ENCODE results near the gene RPS2.
A peak's percentile ranks its signal among the peaks of the same experiment; 100 is the strongest.

The RPS2 gene

GRCh38 chr16:1981398-1981836, 16.8 kb upstream of the RPS2 start, which contains the start of gene NOXO1:
Gene NOXO1, minus strand, starts transcription at chr16:1981469. Its CDS starts 290 bp downstream, at chr16:1981179.
- DNase-seq, result no peak

- DNase-seq, result no peak
These were observed 16.1 kb upstream of the RPS2 start for GRCh38 chr16:1980770-1981087.

- DNase-seq, result no peak
These were observed 15.6 kb upstream of the RPS2 start for GRCh38 chr16:1980030-1980769.

- DNase-seq, result peak; percentile 51 to 74
These were observed 14.8 kb upstream of the RPS2 start for GRCh38 chr16:1979271-1980029.

GRCh38 chr16:1978476-1979120, 14.0 kb upstream of the RPS2 start:
- DNase-seq, result no peak

- no peak for DNase-seq
These were observed 13.2 kb upstream of the RPS2 start for GRCh38 chr16:1977875-1978268.

GRCh38 chr16:1976951-1977874, 12.6 kb upstream of the RPS2 start:
- DNase-seq, result no peak

- DNase-seq, result no peak
These were observed 11.5 kb upstream of the RPS2 start for GRCh38 chr16:1976216-1976520.

GRCh38 chr16:1975432-1976215, 11.0 kb upstream of the RPS2 start:
- DNase-seq, result no peak

GRCh38 chr16:1974157-1975070, 9.8 kb upstream of the RPS2 start:
- DNase-seq, result no peak

- DNase-seq, result no peak
These were observed 9.0 kb upstream of the RPS2 start for GRCh38 chr16:1973461-1974156.

GRCh38 chr16:1972490-1972877, 7.9 kb upstream of the RPS2 start:
- no peak for DNase-seq

- DNase-seq, result peak; percentile 95
These were observed 7.3 kb upstream of the RPS2 start, which contains the start of gene TBL3 for GRCh38 chr16:1971796-1972489. Gene TBL3, plus strand, starts transcription at chr16:1972053. Its CDS starts 112 bp downstream, at chr16:1972165.

- DNase-seq, result no peak
These were observed 3.7 kb upstream of the RPS2 start for GRCh38 chr16:1968146-1968953.

- no peak for DNase-seq
These were observed 1.8 kb upstream of the RPS2 start, which contains the start of gene RNF151 for GRCh38 chr16:1966460-1966859. Gene RNF151, plus strand, starts transcription at chr16:1966856. Its CDS starts 26 bp downstream, at chr16:1966882.

GRCh38 chr16:1965396-1966001, 873 bp upstream of the RPS2 start:
- DNase-seq, result no peak

- peak; percentile 33 to 45 for DNase-seq
These were observed 670 bp downstream of the RPS2 start for GRCh38 chr16:1963806-1964505.

All from stimulated activated CD4-positive, alpha-beta T cell treated with anti-CD3 and anti-CD28 coated beads, Interleukin-4, amount 100 ng/mL, for 4 hours (primary cell).